AG09319 (cell line): ENCODE results near the gene STT3A.

Experiments
- DNase-seq: peaks from one replicate; pipeline ENCODE4 v3.0.0-alpha.2; 2010; ENCODE audit warnings: low read depth; ENCODE audit errors: extremely low read depth
- CTCF ChIP-seq: IDR thresholded peaks from 2 replicates; pipeline ENCODE4 v1.5.1; 2011; ENCODE audit warnings: low read depth, mild to moderate bottlenecking, inconsistent platforms, low read length, moderate library complexity

STT3A gene

GRCh38 chr11:125588505-125588904 is 4.1 kb upstream of the STT3A start:
- TF ChIP-seq CTCF, result no peak
- DNase-seq, result no peak

- no peak for DNase-seq
Measured at GRCh38 chr11:125591649-125592304, 875 bp upstream of the STT3A start.

GRCh38 chr11:125593114-125593820 is 615 bp downstream of the STT3A start:
- TF ChIP-seq CTCF, result no peak
- no peak for DNase-seq

More at GRCh38 chr11:125591649-125592304, 875 bp upstream of the STT3A start:
- TF ChIP-seq CTCF, result no peak

GRCh38 chr11:125594958-125595357 is 2.3 kb downstream of the STT3A start:
- DNase-seq, result no peak
- TF ChIP-seq CTCF, result no peak

- no peak for TF ChIP-seq CTCF
- no peak for DNase-seq
Measured at GRCh38 chr11:125600663-125601062, 8.0 kb downstream of the STT3A start.

GRCh38 chr11:125603207-125603606 is 10.6 kb downstream of the STT3A start:
- TF ChIP-seq CTCF, result no peak
- DNase-seq, result no peak

GRCh38 chr11:125605417-125605816 is 12.8 kb downstream of the STT3A start:
- no peak for DNase-seq
- no peak for TF ChIP-seq CTCF
